Measurements from ENCODE around the gene SLC18A3.

DNA sequence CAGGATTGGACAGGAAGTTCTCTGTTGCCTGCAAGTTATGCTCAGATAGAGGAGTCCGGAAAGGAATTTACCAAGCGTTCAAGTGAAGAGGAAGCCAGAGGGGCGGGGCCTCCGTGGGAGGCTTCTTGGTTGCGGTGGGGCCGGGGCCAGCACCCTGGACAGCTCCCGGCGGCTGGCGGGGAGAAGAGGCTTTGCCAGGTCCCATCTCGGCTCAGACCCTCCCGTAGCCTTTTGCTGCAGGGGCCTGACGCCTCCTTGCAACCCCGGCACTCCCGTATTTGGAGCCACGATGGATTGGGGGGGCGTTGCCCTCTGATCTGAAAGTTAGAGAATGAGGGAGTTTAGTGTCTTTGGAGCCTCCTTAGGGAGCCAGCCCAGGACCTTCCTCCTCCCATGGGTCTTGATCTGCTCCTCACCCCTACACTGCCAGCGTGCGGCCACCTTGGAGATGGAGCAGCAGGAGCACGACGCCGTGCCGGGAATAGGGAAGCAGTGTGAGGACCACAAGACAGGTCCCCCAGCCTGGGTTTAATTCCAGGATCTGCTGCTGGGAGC, 3.1 kb upstream of the SLC18A3 start:
- TF ChIP-seq, protein P1, sequence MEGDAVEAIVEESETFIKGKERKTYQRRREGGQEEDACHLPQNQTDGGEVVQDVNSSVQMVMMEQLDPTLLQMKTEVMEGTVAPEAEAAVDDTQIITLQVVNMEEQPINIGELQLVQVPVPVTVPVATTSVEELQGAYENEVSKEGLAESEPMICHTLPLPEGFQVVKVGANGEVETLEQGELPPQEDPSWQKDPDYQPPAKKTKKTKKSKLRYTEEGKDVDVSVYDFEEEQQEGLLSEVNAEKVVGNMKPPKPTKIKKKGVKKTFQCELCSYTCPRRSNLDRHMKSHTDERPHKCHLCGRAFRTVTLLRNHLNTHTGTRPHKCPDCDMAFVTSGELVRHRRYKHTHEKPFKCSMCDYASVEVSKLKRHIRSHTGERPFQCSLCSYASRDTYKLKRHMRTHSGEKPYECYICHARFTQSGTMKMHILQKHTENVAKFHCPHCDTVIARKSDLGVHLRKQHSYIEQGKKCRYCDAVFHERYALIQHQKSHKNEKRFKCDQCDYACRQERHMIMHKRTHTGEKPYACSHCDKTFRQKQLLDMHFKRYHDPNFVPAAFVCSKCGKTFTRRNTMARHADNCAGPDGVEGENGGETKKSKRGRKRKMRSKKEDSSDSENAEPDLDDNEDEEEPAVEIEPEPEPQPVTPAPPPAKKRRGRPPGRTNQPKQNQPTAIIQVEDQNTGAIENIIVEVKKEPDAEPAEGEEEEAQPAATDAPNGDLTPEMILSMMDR (IDR thresholded peaks at IDR 0.05) = no peak
- no peak for TF ChIP-seq POLR2A (IDR thresholded peaks at IDR 0.05)
